Measurements from ENCODE around the gene TMIGD2.

Gene TMIGD2

GRCh38 chr19:4298810-4299550 lies 3.2 kb downstream of the TMIGD2 start:
- TF ChIP-seq TOX (CRISPR knock-in tag; IDR thresholded peaks at IDR 0.05; ENCODE audit: borderline replicate concordance) = no peak
- TF ChIP-seq RARB (CRISPR knock-in tag; IDR thresholded peaks at IDR 0.05) = no peak
- no peak for TF ChIP-seq ZNF8 (CRISPR knock-in tag; IDR thresholded peaks at IDR 0.05)
- TF ChIP-seq PATZ1 (CRISPR knock-in tag; IDR thresholded peaks at IDR 0.05; ENCODE audit: borderline replicate concordance) = no peak
- TF ChIP-seq GLIS3 (CRISPR knock-in tag; IDR thresholded peaks at IDR 0.05) = no peak
- TF ChIP-seq CSRNP3 (CRISPR knock-in tag; IDR thresholded peaks at IDR 0.05) = no peak
- no peak for TF ChIP-seq PPARA (CRISPR knock-in tag; IDR thresholded peaks at IDR 0.05; ENCODE audit: borderline replicate concordance)
- no peak for TF ChIP-seq ZC3H10 (CRISPR knock-in tag; IDR thresholded peaks at IDR 0.05)
- ATAC-seq = no peak

- TF ChIP-seq ESRRG (CRISPR knock-in tag; IDR thresholded peaks at IDR 0.05) (no peak), RARB (CRISPR knock-in tag; IDR thresholded peaks at IDR 0.05) (no peak), ISL1 (CRISPR knock-in tag; IDR thresholded peaks at IDR 0.05) (no peak), TCF4 (CRISPR knock-in tag; IDR thresholded peaks at IDR 0.05; ENCODE audit: borderline replicate concordance) (no peak), CSDC2 (CRISPR knock-in tag; IDR thresholded peaks at IDR 0.05) (no peak), PATZ1 (CRISPR knock-in tag; IDR thresholded peaks at IDR 0.05; ENCODE audit: borderline replicate concordance) (no peak), GLIS3 (CRISPR knock-in tag; IDR thresholded peaks at IDR 0.05) (no peak), ZNF70 (CRISPR knock-in tag; IDR thresholded peaks at IDR 0.05) (no peak), CREB5 (CRISPR knock-in tag; IDR thresholded peaks at IDR 0.05; ENCODE audit: low read depth) (no peak), ZFP3 (CRISPR knock-in tag; IDR thresholded peaks at IDR 0.05) (no peak), CSRNP3 (CRISPR knock-in tag; IDR thresholded peaks at IDR 0.05) (no peak), TOX (CRISPR knock-in tag; IDR thresholded peaks at IDR 0.05; ENCODE audit: borderline replicate concordance) (no peak), ZC3H10 (CRISPR knock-in tag; IDR thresholded peaks at IDR 0.05) (no peak), TSHZ2 (CRISPR knock-in tag; IDR thresholded peaks at IDR 0.05) (no peak), POU6F1 (CRISPR knock-in tag; IDR thresholded peaks at IDR 0.05; ENCODE audit: borderline replicate concordance, low read depth) (no peak), ARNTL (CRISPR knock-in tag; IDR thresholded peaks at IDR 0.05; ENCODE audit: borderline replicate concordance, low read depth) (no peak), ZNF565 (CRISPR knock-in tag; conservative IDR thresholded peaks at IDR 0.05; ENCODE audit: low read depth) (no peak)
- no peak for ATAC-seq
These were observed 4.0 kb downstream of the TMIGD2 start for GRCh38 chr19:4297901-4298809.

Data from SK-N-SH treated with all-trans-retinoic acid at 6 μM for 48 hours (cell line).